ENCODE results near the gene PXN.
A peak's percentile ranks its signal among the peaks of the same experiment; 100 is the strongest.

PXN gene

DNA sequence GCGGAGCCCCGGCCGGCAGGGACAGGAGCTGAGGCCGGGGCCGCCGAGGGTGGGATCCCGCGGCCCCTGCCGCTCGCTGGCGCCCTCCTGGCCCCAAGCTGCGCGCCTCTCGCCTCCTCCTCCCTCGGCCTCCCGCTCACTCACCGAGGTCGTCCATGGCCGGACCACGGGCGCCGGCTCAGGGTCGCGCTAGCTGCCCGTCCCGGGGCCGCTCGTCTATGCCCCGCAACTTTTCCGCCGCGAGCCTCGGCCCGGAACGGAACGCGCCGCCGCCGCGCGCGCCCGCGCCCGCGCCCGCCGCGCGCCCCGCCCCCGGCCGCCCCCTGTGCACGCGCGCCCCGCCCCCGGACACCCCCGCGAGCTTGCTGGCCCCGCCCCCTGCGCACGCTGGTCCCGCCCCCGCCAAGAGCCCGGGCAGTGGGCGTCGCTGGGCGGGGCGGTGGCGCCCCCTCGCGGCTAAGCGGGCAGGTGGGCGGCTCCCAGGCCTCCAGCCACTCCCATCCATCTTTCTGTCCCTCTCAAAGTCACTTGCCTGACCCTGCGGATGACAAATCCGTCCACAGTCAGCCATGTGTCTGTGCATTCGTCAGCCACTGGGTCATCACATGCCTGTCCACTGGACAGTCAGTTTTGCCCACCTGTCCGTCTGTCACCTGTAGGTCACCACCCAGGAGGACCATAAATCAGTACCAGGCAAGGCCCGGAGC, at the start of gene PXN:
Gene PXN (minus strand): TSS at position 258 of the 707 bp plus-strand sequence. CDS start 101 bp downstream, at position 157.
- peak; percentile 82 for DNase-seq (ENCODE audit: low spot score)

DNA sequence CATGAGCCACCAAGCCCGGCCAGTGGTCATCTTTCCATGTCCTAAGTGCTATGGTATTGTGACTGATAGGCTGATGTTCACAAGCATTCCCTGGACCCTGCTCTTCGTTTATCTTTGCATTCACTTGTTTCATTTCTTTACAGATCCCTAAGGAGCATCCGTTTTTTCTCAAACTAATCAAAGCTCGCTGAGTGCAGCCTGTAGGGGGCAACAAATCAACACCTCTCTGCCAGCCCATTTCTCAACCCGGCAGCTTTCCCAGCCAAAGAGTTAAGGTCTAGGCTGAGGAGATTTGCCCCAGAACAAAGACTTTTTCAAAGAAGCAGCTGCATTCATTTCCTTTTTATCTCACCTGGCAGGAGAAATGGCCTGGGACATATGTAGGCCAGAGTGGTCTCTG, 48.7 kb upstream of the PXN start:
- no peak for DNase-seq (ENCODE audit: low spot score)

DNA sequence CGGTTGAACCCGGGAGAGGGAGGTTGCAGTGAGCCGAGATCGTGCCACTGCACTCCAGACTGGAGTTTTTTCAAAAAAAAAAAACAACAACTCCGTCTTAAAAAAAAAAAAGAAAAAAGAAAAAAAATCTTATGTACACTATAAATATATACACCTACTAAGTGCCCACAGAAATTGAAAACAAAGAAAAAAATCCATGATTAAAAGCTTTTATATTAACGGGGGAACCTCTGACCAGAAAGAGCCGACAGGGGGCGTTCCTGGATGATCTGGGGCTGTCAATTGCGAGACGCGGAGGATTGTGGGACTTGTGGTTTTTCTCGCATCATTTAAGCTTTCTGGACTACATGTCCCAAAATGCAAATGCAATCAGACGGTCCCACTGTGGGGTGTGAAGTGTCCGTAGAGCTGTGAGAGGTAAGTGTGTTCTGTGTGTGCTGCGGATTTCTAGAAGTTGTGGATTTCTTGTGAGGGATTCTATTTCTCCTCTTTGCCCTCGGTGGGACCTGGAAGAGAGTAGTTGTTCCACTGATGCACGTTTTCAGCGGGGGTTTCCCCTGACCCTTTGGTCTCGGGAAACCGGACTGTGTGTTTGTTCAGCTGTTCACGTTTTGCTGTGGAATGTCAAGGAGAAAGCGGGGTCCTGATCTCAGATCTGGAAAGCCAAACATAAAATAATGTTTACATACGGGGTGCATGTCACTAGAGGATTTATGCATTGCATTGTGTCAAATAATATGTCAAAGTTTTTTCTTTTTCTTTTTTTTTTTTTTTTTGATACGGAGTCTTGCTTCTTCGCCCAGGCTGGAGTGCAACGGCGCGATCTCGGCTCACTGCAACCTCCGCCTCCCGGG, 36.7 kb upstream of the PXN start, which contains the start of gene SIRT4:
Gene SIRT4 (plus strand): TSS at position 360 of the 854 bp plus-strand sequence. CDS start 1,241 bp downstream, outside the sequence.
- peak; percentile 97 for DNase-seq (ENCODE audit: low spot score)

DNA sequence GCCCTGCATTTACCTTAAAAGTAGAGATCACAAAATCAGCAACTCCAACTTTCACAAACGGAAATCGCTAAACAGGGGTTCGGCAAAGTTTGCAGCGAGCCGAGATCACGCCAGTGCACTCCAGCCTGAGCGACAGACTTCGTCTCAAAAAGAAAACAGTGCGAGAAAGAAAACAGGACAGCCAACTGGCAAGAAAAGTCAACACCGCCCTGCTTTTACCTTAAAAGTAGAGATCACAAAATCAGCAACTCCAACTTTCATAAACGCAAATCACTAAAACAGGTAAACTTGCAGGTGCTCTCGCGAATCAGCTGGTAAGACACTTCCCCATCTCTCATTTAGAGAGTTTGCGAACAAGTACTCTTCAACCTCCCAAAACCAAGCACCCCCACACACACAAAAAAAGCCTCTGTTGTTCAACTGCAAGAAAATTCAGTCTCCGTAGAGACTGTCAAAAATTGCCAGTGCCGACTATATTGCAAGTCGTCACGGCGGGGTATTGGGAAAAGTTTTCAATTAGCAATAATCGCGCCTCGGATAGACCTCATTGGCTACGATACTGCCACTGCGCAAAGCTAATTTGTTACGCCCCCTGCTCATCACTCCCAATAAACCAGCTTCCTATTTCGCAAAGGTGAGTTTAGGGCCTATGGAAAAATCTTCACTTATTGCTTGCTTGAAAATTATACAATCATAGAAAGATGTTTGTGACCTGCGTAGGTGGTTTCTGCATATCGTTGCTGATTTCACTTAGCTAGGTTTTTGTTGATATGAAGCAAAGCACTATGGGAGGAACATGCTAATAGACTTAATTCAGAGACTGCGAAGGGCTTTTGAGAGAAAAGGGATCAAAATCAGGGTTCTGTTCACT, 27.4 kb upstream of the PXN start, which contains the start of gene RNU4-1:
Gene RNU4-1 (minus strand): TSS at position 577 of the 871 bp plus-strand sequence.
- DNase-seq (ENCODE audit: low spot score): peak; percentile 87

DNA sequence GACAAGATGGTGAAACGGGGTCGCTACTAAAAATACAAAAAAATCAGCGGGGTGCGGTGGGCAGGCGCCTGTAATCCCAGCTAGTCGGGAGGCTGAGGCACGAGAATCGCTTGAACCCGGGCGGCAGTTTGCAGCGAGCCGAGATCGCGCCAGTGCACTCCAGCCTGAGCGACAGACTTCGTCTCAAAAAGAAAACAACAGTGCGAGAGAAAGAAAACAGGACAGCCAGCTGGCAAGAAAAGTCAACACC, 26.8 kb upstream of the PXN start:
- no peak for DNase-seq (ENCODE audit: low spot score)

DNA sequence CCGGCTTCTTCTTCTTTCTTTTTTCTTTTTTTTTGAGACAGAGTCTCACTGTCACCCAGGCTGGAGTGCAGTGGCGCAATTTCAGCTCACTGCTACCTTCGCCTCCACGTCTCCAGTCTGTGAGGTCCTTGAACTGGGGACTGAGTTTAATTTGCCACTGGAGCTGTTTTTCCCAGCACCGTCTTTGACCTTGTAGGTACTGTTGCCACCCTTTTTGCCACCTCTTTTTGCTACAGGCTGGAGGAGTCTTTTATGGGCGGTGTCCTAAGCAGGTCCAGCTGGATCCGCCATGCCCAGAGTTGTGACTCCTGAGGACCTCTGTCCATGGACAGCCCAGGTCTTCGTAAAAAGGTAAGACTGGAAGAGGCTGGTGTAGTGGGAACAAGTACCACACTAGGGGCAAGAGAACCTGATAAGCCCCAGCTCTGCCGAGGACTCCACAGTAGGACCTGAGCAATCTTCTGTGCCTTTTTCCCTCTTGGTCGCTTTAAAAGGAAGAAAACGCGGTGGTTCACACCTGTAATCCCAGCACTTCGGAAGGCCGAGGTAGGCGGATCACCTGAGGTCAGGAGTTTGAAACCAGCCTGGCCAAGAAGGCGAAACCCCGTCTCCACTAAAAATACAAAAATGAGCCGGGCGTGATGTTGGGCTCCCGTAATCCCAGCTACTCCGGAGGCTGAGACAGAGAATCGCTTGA, 25.2 kb upstream of the PXN start:
- DNase-seq (ENCODE audit: low spot score): peak; percentile 21

DNA sequence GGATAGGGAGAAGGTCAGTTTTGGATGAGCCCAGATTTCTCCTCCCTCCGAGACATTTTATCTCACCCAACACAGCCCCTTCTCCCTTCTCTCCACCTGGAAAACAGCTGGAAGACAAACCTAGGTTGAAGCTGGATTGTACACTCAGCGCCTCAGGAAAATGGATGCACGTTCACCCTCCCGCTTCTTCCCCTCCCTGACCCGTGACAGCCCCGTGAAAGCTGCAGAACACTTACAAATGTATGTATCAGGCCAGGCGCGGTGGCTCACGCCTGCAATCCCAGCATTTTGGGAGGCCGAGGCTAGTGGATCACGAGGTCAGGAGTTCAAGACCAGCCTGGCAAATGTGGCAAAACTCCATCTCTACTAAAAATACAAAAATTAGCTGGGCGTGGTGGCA, 22.0 kb upstream of the PXN start:
- no peak for DNase-seq (ENCODE audit: low spot score)

DNA sequence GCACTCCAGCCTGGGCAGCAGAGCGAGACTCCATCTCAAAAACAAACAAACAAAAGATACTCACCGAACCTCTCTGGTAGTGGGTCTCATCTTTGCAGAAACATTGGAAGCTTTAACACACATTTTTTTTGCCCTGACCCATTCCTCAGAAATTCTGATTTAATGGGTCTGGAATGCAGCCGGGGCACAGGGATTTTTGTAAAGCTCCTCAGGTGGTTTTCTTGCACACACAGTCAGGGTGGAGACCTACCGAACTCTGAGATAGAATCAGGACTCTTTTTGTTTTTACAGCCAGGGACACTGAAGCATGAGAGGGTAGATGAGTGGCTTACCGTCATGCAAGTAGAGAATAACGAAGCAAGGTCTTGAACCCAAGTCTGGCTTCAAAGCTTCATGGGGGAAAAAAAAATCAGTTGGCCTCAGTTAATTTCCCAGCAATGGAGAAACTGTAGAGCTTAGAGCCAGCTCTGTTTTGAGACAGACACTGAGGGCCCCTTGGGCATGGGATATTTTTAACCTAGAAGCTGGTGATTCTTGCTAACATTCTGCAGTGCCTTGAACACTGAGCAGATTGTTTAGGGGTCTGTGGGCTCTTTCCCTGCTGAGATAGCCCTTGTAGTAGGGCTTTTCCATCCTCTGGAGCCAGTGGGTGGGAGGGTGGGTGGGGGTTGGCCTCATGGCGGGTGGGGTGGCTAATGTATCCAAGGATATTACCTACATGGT, 21.4 kb upstream of the PXN start:
- DNase-seq (ENCODE audit: low spot score): no peak

DNA sequence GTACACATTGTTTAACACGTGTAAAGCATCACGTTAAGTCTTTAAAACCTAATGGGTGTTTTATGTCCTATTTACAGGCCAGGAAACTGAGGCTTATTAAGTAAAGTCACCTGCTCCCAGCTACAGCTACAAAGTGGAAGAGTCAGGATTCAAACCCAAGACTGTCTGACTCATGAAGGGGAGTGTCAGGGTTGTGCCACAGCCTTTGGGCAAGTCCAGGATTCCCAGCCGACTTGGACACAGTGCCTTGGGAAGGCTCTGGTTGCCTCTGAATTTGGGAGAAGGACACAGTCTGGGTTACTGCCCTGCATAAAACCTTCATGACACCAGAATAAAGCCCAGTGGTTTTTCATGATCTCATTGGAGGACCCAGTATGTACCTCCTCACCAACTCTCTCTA, 18.9 kb upstream of the PXN start:
- DNase-seq (ENCODE audit: low spot score): no peak

DNA sequence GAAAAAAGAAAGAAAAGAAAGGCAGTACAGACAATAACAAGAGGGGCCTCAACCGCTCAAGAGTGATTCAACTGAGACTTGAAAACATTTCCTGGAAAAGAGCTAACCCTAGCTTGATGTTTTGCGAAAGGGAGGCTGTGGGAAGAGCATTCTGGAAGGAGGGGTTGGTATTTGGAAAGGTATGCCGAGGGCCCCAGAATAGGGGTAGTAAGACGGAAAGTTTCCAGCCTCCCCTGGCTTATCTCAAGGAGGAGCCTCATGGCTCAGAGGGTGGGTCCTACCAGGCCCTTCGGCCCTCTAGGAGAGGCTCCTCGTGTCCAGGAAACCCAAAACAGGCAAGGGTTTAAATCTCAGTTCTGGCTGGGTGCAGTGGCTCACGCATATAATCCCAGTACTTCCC, 17.8 kb upstream of the PXN start:
- no peak for DNase-seq (ENCODE audit: low spot score)

DNA sequence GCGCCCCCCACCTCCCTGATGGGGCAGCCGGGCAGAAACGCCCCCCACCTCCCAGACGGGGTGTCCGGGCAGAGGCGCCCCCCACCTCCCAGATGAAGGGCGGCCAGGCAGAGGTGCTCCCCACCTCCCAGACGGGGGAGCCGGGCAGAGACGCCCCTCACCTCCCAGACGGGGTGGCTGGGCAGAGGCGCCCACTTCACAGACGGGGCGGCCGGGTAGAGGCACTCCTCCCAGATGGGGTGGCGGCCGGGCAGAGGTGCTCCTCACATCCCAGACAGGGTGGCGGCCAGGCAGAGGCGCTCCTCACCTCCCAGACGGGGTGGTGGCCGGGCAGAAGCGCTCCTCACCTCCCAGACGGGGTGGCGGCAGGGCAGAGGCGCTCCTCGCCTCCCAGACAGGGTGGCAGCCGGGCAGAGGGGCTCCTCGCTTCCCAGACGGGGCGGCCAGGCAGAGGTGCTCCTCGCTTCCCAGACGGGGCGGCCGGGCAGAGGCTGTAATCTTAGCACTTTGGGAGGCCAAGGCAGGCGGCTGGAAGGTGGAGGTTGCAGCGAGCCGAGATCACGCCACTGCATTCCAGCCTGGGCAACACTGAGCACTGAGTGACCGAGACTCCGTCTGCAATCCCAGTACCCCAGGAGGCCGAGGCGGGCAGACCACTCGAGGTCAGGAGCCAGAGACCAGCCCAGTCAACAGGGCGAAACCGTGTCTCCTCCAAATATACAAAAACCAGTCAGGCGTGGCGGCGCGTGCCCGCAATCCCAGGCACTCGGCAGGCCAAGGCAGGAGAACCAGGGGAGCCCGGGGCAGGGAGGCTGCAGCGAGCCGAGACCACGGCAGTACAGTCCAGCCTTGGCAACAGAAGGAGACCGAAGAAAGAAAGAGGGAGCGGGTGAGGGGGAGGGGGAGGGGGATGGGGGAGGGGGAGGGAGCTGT, 12.9 kb upstream of the PXN start:
- DNase-seq (ENCODE audit: low spot score): no peak

DNA sequence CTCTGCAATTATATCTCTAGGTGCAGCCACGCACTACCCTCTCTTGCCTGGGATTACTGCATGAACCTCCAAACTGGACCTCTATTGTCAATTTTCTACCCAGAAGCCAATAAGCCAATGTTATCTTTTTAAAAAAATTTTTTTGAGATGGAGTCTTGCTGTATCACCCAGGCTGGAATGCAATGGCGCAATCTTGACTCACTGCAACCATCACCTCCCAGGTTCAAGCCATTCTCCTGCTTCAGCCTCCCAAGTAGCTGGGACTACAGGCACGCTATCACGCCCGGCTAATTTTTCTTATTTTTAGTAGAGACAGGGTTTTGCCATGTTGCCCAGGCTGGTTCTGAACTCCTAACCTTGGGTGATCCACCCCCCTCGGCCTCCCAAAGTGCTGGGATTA, 11.2 kb upstream of the PXN start:
- DNase-seq (ENCODE audit: low spot score): no peak

DNA sequence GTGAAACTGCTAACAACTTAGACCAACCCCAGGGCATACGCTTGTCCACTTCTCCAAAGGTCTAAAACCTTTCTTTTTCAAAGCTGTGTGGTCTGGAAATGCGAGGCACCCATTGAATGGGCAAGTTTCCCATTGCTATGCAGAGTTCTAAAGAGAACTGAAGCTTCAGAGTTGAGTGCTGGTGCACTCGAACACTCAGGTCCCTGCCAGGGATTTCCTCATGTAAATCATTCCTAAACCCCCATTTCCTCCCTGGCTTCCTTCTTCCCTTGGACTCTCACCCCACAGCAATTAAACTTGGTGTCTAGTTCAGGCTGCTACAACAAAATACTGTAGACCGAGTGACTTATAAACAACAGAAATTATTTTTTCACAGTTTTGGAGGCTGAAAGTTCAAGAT, 2.2 kb upstream of the PXN start:
- DNase-seq (ENCODE audit: low spot score): no peak

DNA sequence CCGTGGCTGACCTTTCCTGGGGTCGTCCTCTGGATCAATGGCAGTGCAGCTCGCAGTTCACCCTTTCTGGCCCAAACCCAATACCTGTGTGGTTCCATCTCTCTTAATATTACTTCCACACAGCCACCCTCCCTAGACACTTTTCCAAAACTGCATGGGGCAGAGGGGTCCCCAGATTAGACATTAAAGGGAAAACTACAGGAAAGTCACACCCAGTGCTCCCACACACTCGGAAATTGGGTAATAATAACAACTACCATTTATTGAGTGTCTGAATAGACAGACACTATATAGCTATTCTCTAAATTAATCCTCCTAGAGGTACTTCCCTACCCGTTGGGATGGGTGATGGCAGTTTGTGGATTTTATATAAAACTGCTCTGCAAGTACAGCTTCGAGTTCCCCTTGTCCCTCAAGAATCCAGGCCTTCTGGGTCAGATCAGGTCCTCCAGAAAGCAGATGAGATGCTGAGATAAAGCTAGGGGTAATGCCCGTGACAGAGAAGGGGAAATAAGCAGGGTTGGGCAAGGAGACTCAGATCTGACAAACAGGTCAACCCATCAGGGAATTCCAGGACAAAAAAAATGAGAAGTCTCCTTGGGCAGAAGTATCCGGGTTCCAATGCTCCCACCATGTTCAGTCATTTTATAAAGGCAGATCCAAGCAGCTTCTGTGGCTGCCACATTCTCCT, 795 bp upstream of the PXN start:
- DNase-seq (ENCODE audit: low spot score): no peak

DNA sequence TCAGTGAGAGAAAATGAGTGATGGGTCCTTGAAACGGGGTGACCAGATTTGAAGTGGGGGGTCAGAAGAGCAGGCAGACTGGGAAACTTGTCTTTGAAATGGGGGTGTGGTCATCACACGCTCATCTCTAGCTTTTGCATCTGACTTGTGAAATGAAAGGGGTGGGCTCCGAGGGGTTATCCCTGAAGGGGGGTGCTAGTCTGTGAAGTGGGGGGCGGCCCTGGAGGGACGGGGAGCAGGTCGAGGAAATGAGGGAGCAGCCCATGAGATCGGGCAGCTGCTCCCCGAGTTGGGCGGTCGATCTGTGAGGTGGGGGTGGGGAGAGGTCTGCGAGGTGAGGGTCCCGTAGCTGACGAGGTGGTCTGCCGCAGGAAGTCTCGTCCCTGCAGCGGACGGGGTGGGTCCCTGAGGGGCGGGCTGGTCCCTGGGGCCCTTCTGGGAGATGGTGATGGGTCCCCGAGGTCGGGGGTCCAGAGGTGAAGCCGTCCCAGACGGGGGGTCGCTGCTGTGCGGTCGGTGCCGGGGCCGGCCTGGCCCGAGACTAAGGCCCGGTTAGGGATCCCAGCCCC, 542 bp downstream of the PXN start:
- no peak for DNase-seq (ENCODE audit: low spot score)

DNA sequence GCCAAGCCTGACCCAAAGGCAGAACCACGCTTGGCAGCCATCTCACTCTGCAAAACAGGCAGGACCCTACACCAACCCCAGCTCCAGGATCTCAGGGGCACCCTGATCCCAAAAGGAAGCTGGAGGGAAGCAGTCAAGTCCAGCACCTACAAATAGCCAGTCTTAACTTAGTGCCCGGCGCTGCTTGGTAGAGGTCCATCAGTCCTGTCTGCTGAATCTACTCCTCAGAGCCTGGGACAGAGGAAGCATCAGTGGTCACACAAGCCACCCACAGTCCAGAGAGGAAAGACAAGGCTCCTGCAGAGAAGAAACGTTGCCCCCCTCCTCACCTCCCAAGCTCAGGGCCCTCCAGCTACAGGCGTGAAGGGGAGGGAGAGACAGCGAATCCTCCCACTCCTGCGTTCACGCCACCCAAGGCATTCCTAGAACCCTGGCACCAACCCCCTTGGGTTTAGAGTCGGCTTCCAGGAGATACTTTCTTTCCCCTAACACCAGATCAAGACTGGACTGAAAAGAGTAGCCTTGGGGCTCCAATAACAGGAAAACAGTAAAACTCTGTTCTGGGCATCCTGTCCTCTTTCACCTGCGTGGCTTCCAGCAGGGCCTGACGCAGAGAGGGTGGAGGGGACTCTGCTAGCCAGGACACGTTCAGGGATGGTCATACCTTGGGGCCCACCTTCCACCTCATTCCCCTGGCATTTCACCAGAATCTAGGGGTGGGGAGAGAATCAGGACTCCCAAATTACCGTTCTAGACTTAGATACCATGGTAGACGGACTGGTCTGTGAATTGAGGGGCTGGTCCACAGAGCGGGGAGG, 1.2 kb downstream of the PXN start:
- DNase-seq (ENCODE audit: low spot score): peak; percentile 14

DNA sequence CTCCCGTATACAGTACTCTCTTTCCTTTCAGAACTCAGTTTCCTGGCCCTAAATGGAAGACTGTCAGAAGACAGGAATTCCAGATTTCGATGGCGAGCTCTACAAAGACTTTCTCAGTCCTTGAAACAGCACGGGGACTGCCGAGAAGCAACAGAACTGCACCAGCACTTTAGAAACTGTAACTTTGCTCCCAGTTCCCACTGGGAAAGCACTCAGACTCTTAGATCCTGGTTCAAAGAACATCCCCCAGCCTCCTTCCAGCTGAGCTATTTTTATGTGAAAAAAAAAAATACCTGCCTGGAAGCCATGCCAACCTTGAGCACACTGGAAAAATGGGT, 1.8 kb downstream of the PXN start:
- no peak for DNase-seq (ENCODE audit: low spot score)
